HEK293 (cell line): ENCODE measurements around the gene EPM2AIP1.
"Not testable (repeated sequence)": the region's sequence is repeated elsewhere in the genome, so short reads cannot be mapped to it uniquely, and the experiment has no call there.

ENCODE experiments used
- ZBTB1 ChIP-seq: fragments of 450-650 bp; formaldehyde crosslinking; IDR thresholded peaks from 2 replicates; pipeline ENCODE4 v1.5.1; 2016; ENCODE audit warnings: missing biosample characterization, missing genetic modification characterization
- ZBTB7A ChIP-seq: fragments of 450-650 bp; formaldehyde crosslinking; IDR thresholded peaks from 2 replicates; pipeline ENCODE4 v1.5.1; 2016; ENCODE audit warnings: low read depth, missing biosample characterization, missing genetic modification characterization
- ZNF157 ChIP-seq: fragments of 450-650 bp; formaldehyde crosslinking; IDR thresholded peaks from 2 replicates; pipeline ENCODE4 v1.5.1; 2016; ENCODE audit warnings: missing biosample characterization, missing genetic modification characterization
- ZNF184 ChIP-seq: fragments of 450-650 bp; IDR thresholded peaks from 2 replicates; pipeline ENCODE4 v1.5.1; 2018; ENCODE audit warnings: missing biosample characterization, mild to moderate bottlenecking, missing genetic modification characterization
- ZNF335 ChIP-seq: fragments of 450-650 bp; formaldehyde crosslinking; conservative IDR thresholded peaks from 2 replicates; pipeline ENCODE4 v1.5.1; 2016; ENCODE audit warnings: missing biosample characterization, missing genetic modification characterization
- ZNF707 ChIP-seq: fragments of 450-650 bp; formaldehyde crosslinking; IDR thresholded peaks from 2 replicates; pipeline ENCODE4 v1.5.1; 2016; ENCODE audit warnings: missing biosample characterization, missing genetic modification characterization
- ZSCAN30 ChIP-seq: fragments of 450-650 bp; IDR thresholded peaks from 2 replicates; pipeline ENCODE4 v1.5.1; 2018; ENCODE audit warnings: missing biosample characterization, mild to moderate bottlenecking, missing genetic modification characterization, moderate library complexity
- TF ChIP-seq, protein P1 (sequence below): fragments of 450-650 bp; formaldehyde crosslinking; IDR thresholded peaks from 2 replicates; pipeline ENCODE4 v1.5.1; 2016; ENCODE audit warnings: missing biosample characterization, missing genetic modification characterization
- TF ChIP-seq, protein P2 (sequence below): sonication (generic); formaldehyde crosslinking; IDR thresholded peaks from 2 replicates; pipeline ENCODE4 v1.8.1; 2022; ENCODE audit warnings: mild to moderate bottlenecking, moderate library complexity, missing genetic modification reagents
- TF ChIP-seq, protein P3 (sequence below): fragments of 450-650 bp; formaldehyde crosslinking; IDR thresholded peaks from 2 replicates; pipeline ENCODE4 v1.5.1; 2016; ENCODE audit warnings: missing biosample characterization, missing genetic modification characterization
- TF ChIP-seq, protein P4 (sequence below): fragments of 450-650 bp; formaldehyde crosslinking; IDR thresholded peaks from 2 replicates; pipeline ENCODE4 v1.5.1; 2017; ENCODE audit warnings: missing biosample characterization, missing genetic modification characterization
- TF ChIP-seq, protein P5 (sequence below): fragments of 450-650 bp; formaldehyde crosslinking; IDR thresholded peaks from 2 replicates; pipeline ENCODE4 v1.5.1; 2016; ENCODE audit warnings: missing biosample characterization, missing genetic modification characterization, low read depth

DNA sequence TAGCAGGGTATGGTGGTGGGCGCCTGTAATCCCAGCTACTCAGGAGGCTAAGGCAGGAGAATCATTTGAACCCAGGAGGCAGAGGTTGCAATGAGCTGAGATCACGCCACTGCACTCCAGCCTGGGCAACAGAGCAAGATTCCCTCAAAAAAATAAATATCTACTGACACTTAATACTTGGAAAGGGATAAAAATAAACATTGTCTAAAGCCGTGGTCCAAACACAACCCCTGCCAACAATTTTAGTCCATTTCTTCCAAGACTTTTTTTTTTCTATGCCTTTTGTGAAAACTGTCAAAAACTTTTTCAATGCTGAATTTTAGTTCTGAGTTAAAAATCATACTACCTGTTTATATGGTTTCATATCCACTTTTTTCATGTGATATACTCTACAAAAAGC, 49.8 kb upstream of the EPM2AIP1 start:
- TF ChIP-seq, protein P1, sequence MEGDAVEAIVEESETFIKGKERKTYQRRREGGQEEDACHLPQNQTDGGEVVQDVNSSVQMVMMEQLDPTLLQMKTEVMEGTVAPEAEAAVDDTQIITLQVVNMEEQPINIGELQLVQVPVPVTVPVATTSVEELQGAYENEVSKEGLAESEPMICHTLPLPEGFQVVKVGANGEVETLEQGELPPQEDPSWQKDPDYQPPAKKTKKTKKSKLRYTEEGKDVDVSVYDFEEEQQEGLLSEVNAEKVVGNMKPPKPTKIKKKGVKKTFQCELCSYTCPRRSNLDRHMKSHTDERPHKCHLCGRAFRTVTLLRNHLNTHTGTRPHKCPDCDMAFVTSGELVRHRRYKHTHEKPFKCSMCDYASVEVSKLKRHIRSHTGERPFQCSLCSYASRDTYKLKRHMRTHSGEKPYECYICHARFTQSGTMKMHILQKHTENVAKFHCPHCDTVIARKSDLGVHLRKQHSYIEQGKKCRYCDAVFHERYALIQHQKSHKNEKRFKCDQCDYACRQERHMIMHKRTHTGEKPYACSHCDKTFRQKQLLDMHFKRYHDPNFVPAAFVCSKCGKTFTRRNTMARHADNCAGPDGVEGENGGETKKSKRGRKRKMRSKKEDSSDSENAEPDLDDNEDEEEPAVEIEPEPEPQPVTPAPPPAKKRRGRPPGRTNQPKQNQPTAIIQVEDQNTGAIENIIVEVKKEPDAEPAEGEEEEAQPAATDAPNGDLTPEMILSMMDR (tag by site-specific recombination): not testable (repeated sequence)
- TF ChIP-seq, protein P2, sequence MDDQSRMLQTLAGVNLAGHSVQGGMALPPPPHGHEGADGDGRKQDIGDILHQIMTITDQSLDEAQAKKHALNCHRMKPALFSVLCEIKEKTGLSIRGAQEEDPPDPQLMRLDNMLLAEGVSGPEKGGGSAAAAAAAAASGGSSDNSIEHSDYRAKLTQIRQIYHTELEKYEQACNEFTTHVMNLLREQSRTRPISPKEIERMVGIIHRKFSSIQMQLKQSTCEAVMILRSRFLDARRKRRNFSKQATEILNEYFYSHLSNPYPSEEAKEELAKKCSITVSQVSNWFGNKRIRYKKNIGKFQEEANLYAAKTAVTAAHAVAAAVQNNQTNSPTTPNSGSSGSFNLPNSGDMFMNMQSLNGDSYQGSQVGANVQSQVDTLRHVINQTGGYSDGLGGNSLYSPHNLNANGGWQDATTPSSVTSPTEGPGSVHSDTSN (CRISPR knock-in tag): not testable (repeated sequence)
- TF ChIP-seq, protein P3, sequence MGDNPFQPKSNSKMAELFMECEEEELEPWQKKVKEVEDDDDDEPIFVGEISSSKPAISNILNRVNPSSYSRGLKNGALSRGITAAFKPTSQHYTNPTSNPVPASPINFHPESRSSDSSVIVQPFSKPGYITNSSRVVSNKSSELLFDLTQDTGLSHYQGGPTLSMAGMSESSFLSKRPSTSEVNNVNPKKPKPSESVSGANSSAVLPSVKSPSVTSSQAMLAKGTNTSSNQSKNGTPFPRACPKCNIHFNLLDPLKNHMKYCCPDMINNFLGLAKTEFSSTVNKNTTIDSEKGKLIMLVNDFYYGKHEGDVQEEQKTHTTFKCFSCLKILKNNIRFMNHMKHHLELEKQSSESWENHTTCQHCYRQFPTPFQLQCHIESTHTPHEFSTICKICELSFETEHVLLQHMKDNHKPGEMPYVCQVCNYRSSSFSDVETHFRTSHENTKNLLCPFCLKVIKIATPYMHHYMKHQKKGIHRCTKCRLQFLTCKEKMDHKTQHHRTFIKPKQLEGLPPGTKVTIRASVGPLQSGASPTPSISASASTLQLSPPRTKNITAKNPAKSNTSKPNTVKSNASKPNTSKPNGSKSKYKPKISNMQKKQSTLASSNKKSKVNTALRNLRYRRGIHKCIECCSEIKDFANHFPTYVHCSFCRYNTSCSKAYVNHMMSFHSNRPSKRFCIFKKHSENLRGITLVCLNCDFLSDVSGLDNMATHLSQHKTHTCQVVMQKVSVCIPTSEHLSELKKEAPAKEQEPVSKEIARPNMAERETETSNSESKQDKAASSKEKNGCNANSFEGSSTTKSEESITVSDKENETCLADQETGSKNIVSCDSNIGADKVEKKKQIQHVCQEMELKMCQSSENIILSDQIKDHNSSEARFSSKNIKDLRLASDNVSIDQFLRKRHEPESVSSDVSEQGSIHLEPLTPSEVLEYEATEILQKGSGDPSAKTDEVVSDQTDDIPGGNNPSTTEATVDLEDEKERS (tag by site-specific recombination): not testable (repeated sequence)
- TF ChIP-seq ZBTB1; ZBTB7A (tag by site-specific recombination); ZNF707; ZSCAN30 (tag by site-specific recombination); ZNF184 (tag by site-specific recombination); ZNF335 (tag by site-specific recombination); ZNF157 (tag by site-specific recombination): not testable (repeated sequence)
- TF ChIP-seq, protein P4, sequence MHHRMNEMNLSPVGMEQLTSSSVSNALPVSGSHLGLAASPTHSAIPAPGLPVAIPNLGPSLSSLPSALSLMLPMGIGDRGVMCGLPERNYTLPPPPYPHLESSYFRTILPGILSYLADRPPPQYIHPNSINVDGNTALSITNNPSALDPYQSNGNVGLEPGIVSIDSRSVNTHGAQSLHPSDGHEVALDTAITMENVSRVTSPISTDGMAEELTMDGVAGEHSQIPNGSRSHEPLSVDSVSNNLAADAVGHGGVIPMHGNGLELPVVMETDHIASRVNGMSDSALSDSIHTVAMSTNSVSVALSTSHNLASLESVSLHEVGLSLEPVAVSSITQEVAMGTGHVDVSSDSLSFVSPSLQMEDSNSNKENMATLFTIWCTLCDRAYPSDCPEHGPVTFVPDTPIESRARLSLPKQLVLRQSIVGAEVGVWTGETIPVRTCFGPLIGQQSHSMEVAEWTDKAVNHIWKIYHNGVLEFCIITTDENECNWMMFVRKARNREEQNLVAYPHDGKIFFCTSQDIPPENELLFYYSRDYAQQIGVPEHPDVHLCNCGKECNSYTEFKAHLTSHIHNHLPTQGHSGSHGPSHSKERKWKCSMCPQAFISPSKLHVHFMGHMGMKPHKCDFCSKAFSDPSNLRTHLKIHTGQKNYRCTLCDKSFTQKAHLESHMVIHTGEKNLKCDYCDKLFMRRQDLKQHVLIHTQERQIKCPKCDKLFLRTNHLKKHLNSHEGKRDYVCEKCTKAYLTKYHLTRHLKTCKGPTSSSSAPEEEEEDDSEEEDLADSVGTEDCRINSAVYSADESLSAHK: not testable (repeated sequence)
- TF ChIP-seq, protein P5, sequence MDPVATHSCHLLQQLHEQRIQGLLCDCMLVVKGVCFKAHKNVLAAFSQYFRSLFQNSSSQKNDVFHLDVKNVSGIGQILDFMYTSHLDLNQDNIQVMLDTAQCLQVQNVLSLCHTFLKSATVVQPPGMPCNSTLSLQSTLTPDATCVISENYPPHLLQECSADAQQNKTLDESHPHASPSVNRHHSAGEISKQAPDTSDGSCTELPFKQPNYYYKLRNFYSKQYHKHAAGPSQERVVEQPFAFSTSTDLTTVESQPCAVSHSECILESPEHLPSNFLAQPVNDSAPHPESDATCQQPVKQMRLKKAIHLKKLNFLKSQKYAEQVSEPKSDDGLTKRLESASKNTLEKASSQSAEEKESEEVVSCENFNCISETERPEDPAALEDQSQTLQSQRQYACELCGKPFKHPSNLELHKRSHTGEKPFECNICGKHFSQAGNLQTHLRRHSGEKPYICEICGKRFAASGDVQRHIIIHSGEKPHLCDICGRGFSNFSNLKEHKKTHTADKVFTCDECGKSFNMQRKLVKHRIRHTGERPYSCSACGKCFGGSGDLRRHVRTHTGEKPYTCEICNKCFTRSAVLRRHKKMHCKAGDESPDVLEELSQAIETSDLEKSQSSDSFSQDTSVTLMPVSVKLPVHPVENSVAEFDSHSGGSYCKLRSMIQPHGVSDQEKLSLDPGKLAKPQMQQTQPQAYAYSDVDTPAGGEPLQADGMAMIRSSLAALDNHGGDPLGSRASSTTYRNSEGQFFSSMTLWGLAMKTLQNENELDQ: not testable (repeated sequence)
